GM11168 (cell line): ENCODE measurements around the gene ARHGAP27.
"Not testable (repeated sequence)": the region's sequence is repeated elsewhere in the genome, so short reads cannot be mapped to it uniquely, and the experiment has no call there.

Experiments used
- in situ Hi-C: fragments of 300-500 bp; cut with MboI; formaldehyde crosslinking; loops from one replicate; pipeline ENCODE4 v1.12.0; 2022; ENCODE audit warnings: low sequenced_read_pairs; ENCODE audit not compliant: unreplicated experiment

ARHGAP27 gene

DNA sequence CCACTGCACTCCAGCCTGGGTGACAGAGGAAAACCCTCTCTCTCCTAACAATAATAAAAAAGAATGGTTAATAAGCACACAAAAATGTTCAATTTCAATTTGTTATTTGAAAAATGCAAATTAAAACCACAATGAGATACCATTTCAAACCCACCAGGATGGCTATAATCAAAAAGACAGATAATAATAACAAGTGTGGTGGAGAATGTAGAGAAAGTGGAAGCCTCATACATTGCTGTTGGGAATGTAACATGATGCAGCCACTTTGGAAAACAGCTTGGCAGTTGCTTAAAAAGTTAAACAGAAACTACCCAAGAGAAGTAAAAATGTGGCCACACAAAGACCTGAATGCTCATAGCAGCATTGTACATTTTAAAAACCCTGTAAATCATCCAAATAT lies 64.0 kb downstream of the ARHGAP27 start:
- in situ Hi-C loops: no loop called here

DNA sequence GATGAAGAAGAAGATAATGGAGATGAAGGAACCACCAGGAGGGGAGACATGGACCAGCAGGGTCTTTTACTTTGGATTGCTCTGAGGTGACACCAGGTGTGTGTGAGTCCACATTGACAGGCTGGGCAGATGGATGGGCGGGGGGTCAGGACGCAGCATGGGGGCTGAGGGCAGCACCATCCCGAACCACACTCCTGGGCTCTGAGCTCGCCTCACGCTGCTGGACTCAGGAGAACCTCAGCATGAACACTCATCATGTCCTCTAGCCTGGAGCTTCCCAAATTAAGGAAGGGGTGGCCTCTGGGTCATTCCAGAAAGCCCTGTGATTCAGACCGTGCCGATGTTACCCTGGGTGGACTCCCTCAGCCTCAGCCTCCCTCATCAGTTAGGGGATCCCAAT lies 65.5 kb downstream of the ARHGAP27 start:
- in situ Hi-C loops: no loop called here

DNA sequence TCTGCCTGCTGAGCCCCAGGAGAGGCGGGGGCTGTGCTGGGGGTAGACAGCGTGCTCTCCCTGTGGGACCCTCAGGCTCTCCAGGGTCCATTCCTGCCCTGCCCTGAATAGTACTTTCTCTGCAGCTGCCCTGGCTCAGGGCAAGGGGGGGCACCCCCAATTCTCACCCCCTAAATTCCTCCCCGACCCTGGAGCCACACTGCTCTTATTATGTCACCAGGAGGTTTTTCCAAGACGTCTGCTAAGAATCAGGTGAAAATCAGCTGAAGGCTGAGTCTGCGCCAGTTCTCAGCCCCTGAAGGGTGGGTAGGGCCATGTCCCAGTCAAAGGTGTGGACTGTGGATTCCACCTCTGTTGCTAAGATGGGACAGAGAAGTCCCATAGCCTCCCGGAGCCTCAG lies 66.0 kb downstream of the ARHGAP27 start:
- in situ Hi-C loops: no loop called here

DNA sequence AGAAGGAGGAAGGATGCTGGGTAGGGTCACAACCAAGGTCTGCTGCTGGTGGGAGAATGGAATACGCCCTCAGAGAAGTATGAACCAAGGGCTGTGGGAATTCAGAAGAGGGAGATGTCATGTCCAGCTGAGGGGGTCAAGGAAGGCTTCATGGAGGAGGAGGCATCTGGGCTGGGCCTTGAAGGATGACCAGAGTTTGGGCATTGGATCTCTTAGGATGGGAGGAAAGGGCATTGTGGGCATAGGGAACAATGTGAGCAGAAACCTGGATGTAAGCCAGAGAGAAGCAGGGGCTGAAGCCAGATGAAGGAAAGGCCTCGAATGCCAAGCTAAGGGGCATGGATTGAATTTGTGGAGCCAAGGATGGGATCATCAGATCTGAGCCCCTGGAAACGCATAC lies 66.6 kb downstream of the ARHGAP27 start:
- in situ Hi-C loops: no loop called here

DNA sequence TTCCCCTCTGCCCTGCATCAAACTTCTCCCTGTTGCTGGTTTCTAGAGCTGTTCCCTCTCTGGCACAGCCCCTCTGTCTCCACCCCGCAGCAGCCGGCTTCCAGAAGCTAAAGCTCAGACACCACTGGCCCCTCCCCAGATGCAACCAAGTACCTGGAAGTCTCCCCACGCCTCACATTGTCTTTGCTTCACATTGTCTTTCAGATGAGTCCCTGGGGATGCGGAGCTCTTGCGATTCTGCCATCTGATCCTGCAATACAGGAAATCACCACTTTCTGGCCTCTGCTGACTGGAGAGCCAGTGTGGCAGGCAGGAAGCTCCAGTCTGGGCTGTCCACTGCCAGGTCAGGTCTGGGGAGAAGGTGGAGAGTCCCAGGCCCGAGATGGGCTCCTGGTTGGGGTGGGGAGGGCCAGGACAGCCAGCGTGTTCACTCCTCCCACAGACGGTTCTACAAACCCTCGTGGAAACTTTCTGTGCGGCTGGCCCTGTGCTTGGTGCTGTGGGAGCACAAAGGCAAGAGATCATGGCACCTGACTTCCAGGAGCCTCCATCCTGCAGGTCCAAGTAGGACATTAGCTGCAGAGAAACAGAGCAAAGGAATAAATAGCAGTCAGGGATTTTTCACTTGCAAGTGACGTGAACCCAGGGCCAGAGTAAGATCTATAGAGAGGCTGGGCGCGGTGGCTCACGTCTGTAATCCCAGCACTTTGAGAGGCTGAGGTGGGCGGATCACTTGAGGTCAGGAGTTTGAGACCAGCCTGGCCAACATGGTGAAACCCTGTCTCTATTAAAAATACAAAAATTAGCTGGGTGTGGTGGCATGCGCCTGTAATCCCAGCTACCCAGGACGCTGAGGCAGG lies 67.9 kb downstream of the ARHGAP27 start:
- in situ Hi-C loops: no loop called here

DNA sequence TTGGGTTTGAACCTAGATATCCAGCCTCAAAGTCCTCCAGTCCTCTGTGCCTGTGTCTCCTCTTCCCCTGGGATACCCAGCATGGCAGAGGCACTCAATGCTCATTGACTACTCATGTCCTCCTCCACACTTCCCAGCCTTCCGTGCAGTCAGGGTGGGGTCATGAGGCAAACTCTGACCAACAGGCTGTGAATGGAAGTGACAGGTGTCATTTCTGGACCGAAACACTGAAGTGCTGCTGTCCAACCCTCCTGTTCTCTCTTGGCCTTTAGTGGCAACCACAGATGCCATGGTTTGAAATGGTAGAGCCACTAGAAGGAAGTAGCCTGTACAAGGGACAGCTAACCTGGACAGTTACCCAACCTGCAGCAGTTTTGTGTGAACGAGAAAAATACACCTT lies 69.2 kb downstream of the ARHGAP27 start:
- in situ Hi-C loops: no loop called here

DNA sequence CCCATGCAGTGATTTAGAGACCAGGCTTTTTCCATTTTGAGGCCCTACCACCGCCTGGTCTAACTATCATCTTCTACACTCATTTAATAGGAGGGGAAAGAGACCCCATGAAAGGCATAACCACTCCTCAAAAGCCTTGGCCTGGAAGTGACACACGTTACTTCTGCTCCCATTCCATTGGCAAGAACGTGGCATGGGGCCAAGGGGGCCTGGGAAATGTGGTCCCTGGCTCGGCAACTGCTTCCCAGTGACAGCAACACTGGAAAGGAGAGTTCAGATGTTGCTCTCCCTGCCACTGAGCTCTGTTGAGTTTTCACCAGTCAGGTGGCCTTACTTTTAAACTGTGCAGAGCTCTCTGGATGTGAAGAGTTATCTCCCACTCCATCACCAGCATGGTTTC lies 70.7 kb downstream of the ARHGAP27 start:
- in situ Hi-C loops: no loop called here

DNA sequence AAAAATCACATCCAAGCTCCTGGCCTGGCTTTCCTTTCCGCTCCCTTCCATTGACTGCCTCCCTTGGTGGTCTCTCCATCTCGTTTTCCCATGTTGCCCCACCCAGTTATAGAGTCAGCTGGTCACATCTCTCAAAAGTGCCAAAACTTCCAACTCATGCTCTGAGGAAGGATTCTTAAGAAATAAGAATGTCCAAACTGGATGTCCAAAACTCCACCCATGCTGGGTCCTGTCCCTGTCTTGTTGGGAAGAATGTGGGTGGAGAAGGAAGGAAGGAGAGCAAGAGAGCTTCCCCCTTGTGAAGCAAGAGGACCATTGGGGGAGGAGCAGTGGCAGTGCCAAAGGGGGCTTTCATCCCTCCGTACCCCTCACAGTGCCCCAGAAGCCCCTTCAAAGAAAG lies 71.2 kb downstream of the ARHGAP27 start:
- in situ Hi-C loops: no loop called here

DNA sequence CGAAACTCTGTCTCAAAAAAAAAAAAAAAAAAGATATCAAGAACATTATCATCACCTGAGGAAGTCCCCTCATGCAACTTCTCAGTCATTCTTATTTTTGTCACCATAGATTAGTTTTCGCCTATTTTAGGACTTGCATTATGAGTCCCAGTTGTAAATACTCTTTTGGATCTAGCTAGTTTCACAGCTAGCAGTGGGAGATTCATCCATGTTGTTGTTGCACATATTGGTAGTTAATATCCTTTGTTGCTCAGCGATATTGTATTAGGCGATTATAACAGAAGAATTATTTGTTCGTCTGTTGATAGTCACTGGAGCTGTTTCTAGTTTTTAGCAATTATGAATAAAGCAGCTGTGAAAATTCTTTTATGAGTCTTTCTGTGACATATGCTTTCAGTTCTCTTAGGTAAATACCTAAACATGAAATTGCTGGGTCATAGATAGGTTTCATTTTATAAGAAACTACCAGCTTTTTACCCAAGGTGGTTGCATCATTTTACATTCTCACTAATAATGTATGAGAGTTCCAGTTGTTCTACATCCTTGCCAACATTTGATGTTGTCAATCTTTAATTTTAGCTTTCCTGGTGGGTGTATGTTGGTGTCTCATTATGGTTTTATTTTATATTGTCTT lies 75.2 kb downstream of the ARHGAP27 start:
- in situ Hi-C loops: no loop called here

DNA sequence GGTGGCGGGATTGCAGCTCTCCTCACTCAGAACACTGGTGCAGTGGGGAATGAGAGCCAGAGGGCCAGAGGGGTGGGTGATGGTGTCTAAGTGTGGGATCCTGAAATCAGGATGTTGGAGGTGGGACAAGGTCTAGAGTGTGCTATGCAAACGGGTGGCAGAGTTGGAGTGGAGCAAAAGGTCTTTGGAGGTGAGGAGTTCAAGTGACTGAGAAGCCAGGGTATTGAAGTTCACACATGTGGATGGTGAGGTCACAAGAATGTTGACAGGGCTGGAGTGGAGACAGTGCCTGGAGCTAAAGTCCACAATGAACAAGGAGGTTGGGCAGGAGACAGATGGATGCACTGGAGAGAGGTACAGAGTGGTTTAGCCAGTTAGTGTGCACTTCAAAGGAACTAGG lies 77.6 kb downstream of the ARHGAP27 start:
- in situ Hi-C loops: no loop called here

DNA sequence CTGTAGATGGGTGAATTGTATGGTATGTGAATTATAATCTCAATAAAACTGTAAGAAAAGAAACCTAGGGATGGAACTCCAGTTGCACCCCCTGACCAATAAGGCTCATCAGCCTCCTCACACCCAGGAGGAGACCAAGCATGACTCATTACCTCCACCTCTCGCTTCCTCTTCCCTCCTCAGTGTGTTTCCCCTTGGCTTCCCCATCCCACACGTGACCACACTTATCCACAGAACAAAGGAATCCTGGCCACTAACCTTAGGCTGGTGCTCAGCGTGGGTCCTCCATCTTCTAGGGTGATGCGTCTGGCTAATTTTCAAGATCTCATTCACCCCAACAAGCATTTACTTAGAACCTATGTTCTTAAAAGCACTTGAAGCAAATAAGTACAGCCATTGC lies 79.6 kb downstream of the ARHGAP27 start:
- in situ Hi-C loops: no loop called here

DNA sequence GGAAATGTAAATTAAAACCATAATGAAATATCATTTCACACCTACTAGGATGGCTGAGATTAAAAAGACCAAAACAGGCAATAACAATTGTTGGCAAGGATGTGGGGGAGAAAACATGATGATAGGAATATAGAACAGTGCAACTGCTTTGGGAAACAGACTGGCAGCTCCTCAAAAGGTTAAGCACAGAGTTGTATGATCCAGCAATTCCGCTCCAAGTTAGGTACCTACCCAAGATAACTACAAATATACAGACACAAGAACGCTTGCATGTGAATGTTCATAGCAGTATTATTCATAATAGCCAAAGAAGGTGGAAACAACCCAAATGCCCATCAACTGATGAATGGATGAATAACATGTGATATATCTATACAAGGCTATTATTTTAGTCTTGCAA lies 80.8 kb downstream of the ARHGAP27 start:
- in situ Hi-C loops: no loop called here

DNA sequence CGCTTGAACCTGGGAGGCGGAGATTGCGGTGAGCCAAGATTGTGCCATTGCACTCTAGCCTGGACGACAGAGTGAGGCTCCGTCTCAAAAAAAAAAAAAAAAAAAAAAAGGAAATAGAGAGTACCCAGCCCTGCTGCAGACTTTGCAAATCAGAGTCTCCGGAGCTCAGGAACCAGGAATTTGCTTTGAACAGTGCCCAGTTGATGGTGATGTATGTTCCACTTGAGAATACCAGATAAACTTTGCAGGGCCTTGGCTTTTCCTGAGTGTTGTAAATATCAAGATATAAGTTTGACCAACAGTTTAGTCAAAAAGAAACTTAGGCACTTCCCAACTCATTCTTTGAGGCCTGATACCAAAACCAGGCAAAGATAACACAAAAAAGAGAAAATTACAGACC lies 85.2 kb downstream of the ARHGAP27 start:
- in situ Hi-C loops: no loop called here

DNA sequence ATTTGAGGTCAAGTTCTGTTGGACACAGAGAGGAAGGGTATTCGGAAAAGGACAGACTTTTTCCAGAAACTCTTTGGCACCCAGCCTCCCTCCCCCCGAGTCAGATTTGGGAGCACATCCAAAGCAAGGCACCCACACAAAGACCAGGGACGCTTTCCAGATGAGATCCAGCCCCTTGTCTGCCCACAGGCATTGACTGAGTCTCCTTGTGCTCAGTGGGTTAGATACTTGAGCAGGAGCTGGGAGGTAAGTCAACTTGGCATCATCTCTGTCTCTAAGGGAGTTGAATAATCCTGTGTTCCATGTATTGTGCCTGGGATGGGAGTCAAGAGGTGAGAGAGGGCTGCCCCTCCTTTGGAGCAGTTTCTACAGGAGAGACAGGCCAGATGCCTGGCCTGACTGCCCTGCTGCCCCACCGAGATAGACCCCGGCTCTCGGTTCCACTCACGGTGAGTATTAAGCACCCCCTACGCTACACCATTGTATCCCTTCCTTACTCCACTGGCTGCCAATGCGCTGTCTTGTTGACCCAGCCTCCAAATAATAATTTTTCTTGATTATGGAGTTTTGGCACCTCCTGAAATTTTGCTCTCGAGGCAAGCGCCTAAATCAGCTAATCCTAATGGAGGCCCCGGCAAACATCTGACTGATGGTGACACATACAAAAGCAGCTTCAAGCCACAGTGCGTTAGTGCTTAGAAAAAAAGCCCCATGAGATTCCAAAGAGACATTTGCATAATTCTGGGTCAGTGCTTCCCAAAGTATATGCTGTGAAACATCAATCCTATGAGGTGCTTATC lies 86.3 kb downstream of the ARHGAP27 start:
- in situ Hi-C loops: no loop called here

DNA sequence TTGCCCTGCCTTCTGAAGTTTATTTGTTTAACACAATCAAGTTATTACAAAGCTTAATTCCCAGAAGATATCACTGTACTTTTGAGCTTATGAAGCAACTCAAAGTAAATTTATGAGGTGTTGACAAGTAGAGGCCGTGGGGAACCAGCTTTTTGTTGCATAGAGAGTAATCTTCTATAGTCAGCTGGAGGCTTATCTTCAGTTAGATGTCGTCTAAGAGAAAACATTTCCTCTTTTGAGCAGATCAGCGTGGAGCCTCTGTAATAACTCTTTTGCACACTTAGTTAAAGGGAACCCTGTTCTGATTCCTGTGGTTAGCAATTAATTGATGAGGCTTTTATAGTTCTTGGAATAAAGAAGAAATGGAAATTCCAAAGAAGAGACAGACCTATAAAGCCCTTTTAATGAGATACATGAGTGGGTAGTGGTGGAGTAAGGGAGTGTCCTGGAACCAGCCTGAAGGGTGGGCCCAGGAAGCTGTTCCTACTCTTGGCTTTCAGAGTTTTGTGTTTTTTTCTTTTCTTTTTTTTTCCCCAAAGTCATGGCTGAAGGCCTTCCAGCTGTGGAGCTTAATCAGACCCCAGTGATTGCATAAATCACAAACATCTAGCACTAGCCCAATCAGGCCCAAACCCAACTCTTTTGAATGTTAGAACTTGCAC lies 87.0 kb downstream of the ARHGAP27 start:
- in situ Hi-C loops: no loop called here

DNA sequence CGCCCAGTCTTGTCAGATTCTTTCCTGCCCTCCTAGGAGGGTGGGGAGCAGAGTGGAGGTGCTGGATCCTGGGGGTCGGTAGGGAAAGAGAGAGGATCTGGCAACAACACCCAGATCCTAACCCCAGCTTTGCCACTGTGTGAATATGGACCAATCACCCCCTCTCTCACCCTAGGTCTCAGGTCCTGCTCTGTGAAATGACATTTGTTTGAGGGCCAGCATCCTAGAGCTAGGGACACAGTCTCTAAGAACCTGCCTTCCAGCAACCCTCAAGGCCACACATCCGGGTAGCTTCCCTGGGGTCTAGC lies 87.5 kb downstream of the ARHGAP27 start:
- in situ Hi-C loops: no loop called here

DNA sequence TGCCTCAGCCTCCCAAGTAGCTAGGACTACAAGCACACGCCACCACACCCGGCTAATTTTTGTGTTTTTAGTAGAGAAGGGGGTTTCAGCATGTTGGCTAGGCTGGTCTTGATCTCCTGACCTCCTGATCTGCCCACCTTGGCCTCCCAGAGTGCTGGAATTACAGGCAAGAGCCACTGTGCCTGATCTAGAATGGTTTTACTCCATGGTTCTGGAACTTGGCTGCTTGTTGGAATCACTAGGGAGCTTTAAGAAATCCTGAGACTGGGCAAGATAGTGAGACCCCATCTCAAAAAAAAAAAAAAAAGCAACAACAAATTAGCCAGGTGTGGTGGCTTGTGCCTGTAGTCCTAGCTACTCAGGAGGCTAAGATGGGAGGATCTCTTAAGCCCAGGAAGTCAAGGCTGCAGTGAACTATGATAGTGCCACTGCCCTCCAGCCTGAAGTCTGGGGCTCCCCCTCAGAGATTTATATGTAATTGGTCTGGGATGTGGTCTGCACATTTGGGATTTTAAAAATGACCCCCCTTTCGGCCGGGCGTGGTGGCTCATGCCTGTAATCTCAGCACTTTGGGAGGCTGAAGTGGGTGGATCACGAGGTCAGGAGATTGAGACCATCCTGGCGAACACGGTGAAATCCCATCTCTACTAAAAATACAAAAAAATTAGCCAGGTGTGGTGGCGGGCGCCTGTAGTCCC lies 88.6 kb downstream of the ARHGAP27 start:
- in situ Hi-C loops: not testable (repeated sequence)
